Right lobe of liver (tissue), 6 donors: Measurements from ENCODE around the gene BSPRY. TPM values are rescaled to one million over a fixed set of nuclear protein-coding genes. Genes with fewer than 3 reads are reported as not detected.

Experiments used
- ATAC-seq, 4 donors: fragments of 200-7000 bp; cut with Tn5 transposase; one replicate each; pipeline ENCODE4 v1.9.1; 2020; ENCODE audit warnings: mild to moderate bottlenecking in 4 of 4, moderate library complexity in 4 of 4
- DNase-seq, 3 donors: peaks; one replicate each; pipeline ENCODE4 v3.0.0-alpha.2; 2020
- H3K27ac ChIP-seq, 3 donors: fragments of 200-600 bp; one replicate each; pipeline ENCODE4 v1.8.0; 2022
- H3K27me3 ChIP-seq, 2 donors: fragments of 200-600 bp; one replicate each; pipeline ENCODE4 v1.8.0; 2022
- H3K36me3 ChIP-seq, 4 donors: fragments of 200-600 bp; sonication (generic) in 1 of 4; one replicate each; pipeline versions ENCODE4 v1.5.1 to v1.8.0; 2017 to 2022; ENCODE audit warnings: control low read depth in 1 of 4
- H3K4me1 ChIP-seq, 4 donors: fragments of 200-600 bp; sonication (generic) in 1 of 4; one replicate each; pipeline versions ENCODE4 v1.5.1 to v1.8.0; 2017 to 2022; ENCODE audit warnings: control low read depth in 1 of 4
- H3K4me3 ChIP-seq, 3 donors: fragments of 200-600 bp; one replicate each; pipeline ENCODE4 v1.8.0; 2022
- H3K9me3 ChIP-seq, 4 donors: fragments of 200-600 bp; sonication (generic) in 1 of 4; one replicate each; pipeline versions ENCODE4 v1.5.1 to v1.8.0; 2017 to 2022; ENCODE audit warnings: control low read depth in 1 of 4
- POLR2A ChIP-seq: fragments of 450-650 bp; IDR thresholded peaks from one replicate; pipeline ENCODE4 v1.6.1; 2017; ENCODE audit warnings: antibody characterized with exemption, mild to moderate bottlenecking
- WGBS: methylation state at CpG from one replicate; pipeline ENCODE4 v1.1.6; 2018; ENCODE audit warnings: low coverage, low lambda C conversion rate; ENCODE audit not compliant: insufficient coverage; ENCODE audit errors: missing lambda C conversion rate; 5-methylcytosine and 5-hydroxymethylcytosine counted together
- intact Hi-C, 2 donors: fragments of 100-400 bp; cut with DNase I; formaldehyde crosslinking; loops; one replicate each; pipeline versions ENCODE4 v1.11.2 to v1.14.1; 2022
- total RNA-seq, 6 experiments: library from RNA; depleted of rRNA in 2 of 6; stranded (reverse); fragments of >200 nt in 2 of 6; fragmentation: NEBNext Ultra II Directional in 3 of 6; extraction: Animal tissue kit (Norgen Biotek cat#: 25700) in 3 of 6; gene quantifications; one replicate each; pipeline versions ENCODE4 v1.1.0 to v1.2.4, GENCODE V29; 2016 to 2023
- TF ChIP-seq, protein P1 (sequence below), 4 donors: fragments of 200-600 bp in 3 of 4; fragments of 450-650 bp in 1 of 4; IDR thresholded peaks; one replicate each; pipeline versions ENCODE4 v1.5.1 to v1.8.0; 2016 to 2022; ENCODE audit warnings: antibody characterized with exemption in 4 of 4, mild to moderate bottlenecking in 2 of 4
- donor health status: DM: no; HTN: yes; CAD: no.
- donor health status: DM: no; HTN: no; CAD: no.
- donor health status: DM: no; HTN: no; CAD: no.
- donor health status: DM: no; HTN: yes; CAD: no.
- donor health status: DM: no; HTN: yes; CAD: no.

Gene BSPRY
- total RNA-seq, 6 experiments from 2014 or later = 0.24 to 1.4 (median 0.78) TPM

DNA sequence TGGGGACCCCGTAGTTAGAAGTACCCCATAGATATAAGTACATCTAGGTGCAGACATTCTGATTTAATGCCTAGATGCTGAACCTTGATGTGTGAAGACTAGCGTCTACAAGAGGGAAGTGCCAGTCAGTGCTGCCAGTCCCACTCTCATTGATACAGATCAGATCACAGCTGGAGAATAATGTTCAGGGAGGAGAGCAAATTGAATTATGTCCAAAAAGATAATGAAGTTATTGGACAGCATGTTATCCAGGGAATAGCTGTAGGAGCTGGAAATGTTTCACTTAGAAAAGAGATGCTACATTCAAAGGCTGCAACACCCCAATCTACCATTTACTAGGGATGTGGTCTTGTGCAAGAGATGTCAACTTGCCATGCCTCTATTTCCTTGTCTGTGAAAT lies 30.3 kb upstream of the BSPRY start:
- Histone ChIP-seq H3K36me3 (no peaks in the 10 kb centered on the region), H3K9me3 (no peaks in the 10 kb centered on the region), H3K4me3 (no peak overlapping the region), H3K27ac (no peak overlapping the region), H3K27me3 (no peaks in the 10 kb centered on the region), H3K4me1 (no peaks in the 10 kb centered on the region)
- TF ChIP-seq, protein P1, sequence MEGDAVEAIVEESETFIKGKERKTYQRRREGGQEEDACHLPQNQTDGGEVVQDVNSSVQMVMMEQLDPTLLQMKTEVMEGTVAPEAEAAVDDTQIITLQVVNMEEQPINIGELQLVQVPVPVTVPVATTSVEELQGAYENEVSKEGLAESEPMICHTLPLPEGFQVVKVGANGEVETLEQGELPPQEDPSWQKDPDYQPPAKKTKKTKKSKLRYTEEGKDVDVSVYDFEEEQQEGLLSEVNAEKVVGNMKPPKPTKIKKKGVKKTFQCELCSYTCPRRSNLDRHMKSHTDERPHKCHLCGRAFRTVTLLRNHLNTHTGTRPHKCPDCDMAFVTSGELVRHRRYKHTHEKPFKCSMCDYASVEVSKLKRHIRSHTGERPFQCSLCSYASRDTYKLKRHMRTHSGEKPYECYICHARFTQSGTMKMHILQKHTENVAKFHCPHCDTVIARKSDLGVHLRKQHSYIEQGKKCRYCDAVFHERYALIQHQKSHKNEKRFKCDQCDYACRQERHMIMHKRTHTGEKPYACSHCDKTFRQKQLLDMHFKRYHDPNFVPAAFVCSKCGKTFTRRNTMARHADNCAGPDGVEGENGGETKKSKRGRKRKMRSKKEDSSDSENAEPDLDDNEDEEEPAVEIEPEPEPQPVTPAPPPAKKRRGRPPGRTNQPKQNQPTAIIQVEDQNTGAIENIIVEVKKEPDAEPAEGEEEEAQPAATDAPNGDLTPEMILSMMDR (IDR thresholded peaks at IDR 0.05) = no peak
- TF ChIP-seq POLR2A = no peak
- ATAC-seq (no peak), DNase-seq (no peak)
- WGBS = 85% methylated on average over 2 of the region's 2 CpGs
- intact Hi-C loops = no loop called here

GRCh38 chr9:113320051-113320450 lies 29.3 kb upstream of the BSPRY start:
- Histone ChIP-seq H3K27ac (no peak overlapping the region), H3K4me3 (no peak overlapping the region), H3K4me1 (no peaks in the 10 kb centered on the region), H3K9me3 (no peaks in the 10 kb centered on the region), H3K27me3 (no peaks in the 10 kb centered on the region), H3K36me3 (no peaks in the 10 kb centered on the region)
- no peak for DNase-seq
- TF ChIP-seq, protein P1 (IDR thresholded peaks at IDR 0.05) = no peak
- TF ChIP-seq POLR2A = no peak
- ATAC-seq = no peak
- intact Hi-C loops = no loop called here
- 86% methylated on average over 1 of the region's 3 CpGs for WGBS

GRCh38 chr9:113322671-113323070 lies 26.7 kb upstream of the BSPRY start:
- H3K9me3 ChIP-seq = no peaks in the 10 kb centered on the region
- intact Hi-C loops = no loop called here
- ATAC-seq (no peak), DNase-seq (no peak)
- no peak overlapping the region for H3K4me3 ChIP-seq
- WGBS = 72% methylated on average over 4 of the region's 6 CpGs
- no peaks in the 10 kb centered on the region for H3K36me3 ChIP-seq
- no peaks in the 10 kb centered on the region for H3K4me1 ChIP-seq
- H3K27ac ChIP-seq = no peak overlapping the region
- no peaks in the 10 kb centered on the region for H3K27me3 ChIP-seq
- no peak for TF ChIP-seq POLR2A
- TF ChIP-seq, protein P1 (IDR thresholded peaks at IDR 0.05) = no peak

- no peak for DNase-seq
- no peaks in the 10 kb centered on the region for H3K36me3 ChIP-seq
- intact Hi-C loops = no loop called here
- no peaks in the 10 kb centered on the region for H3K4me1 ChIP-seq
- no peak for ATAC-seq
- H3K4me3 ChIP-seq = no peak overlapping the region
- no peaks in the 10 kb centered on the region for H3K9me3 ChIP-seq
- TF ChIP-seq, protein P1 (IDR thresholded peaks at IDR 0.05) = no peak
- no peak for TF ChIP-seq POLR2A
- no peaks in the 10 kb centered on the region for H3K27me3 ChIP-seq
- 96% methylated on average over 4 of the region's 4 CpGs for whole genome bisulfite sequencing
- no peak overlapping the region for H3K27ac ChIP-seq
These were observed 23.1 kb upstream of the BSPRY start for GRCh38 chr9:113326230-113326629.
